ENCODE data around the gene CASS4.

GRCh38 chr20:56388882-56389281, 23.2 kb upstream of the CASS4 start:
- TF ChIP-seq POLR2A (IDR thresholded peaks at IDR 0.05) = no peak
- TF ChIP-seq, protein P1, sequence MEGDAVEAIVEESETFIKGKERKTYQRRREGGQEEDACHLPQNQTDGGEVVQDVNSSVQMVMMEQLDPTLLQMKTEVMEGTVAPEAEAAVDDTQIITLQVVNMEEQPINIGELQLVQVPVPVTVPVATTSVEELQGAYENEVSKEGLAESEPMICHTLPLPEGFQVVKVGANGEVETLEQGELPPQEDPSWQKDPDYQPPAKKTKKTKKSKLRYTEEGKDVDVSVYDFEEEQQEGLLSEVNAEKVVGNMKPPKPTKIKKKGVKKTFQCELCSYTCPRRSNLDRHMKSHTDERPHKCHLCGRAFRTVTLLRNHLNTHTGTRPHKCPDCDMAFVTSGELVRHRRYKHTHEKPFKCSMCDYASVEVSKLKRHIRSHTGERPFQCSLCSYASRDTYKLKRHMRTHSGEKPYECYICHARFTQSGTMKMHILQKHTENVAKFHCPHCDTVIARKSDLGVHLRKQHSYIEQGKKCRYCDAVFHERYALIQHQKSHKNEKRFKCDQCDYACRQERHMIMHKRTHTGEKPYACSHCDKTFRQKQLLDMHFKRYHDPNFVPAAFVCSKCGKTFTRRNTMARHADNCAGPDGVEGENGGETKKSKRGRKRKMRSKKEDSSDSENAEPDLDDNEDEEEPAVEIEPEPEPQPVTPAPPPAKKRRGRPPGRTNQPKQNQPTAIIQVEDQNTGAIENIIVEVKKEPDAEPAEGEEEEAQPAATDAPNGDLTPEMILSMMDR (IDR thresholded peaks at IDR 0.05) = no peak

All from uterus (tissue), 2 donors.